H1 (cell line): ENCODE results near the gene S100A11. TPM values are rescaled to one million over a fixed set of nuclear protein-coding genes. Genes with fewer than 3 reads are reported as not detected.

Experiments
- CTCF ChIA-PET: fragments of 300-600 bp; sonication (Branson Sonifier 250); formaldehyde crosslinking; loops from one replicate; lab custom pipeline; 2021; ENCODE audit not compliant: partially characterized antibody; lab: Charles Lee
- POLR2A ChIA-PET: fragments of 300-600 bp; sonication (Branson Sonifier 250); formaldehyde crosslinking; loops from one replicate; lab custom pipeline; 2021; ENCODE audit warnings: inconsistent platforms; ENCODE audit not compliant: partially characterized antibody; lab: Charles Lee
- DNase-seq, 2 experiments: peaks; one replicate each; pipeline versions ENCODE4 v3.0.0 to v3.0.0-alpha.2; 2010 to 2022; ENCODE audit warnings: low spot score in 2 of 2, low read depth in 1 of 2, mixed read lengths in 1 of 2
- FAIRE-seq: peaks from 2 replicates; lab custom pipeline; 2011; peaks lifted over from hg19 to GRCh38; lab: Jason Lieb, UNC
- H2AFZ ChIP-seq: 2 replicates; pipeline ENCODE4 v1.8.1; 2012; ENCODE audit warnings: low read length, inconsistent platforms
- H2AK5ac ChIP-seq: 2 replicates; pipeline ENCODE4 v1.6.1; 2013; ENCODE audit warnings: low read depth, low read length
- H2BK120ac ChIP-seq: replicated peaks from 2 replicates; pipeline ENCODE3; 2013; ENCODE audit warnings: low read depth, low read length, inconsistent platforms
- H2BK12ac ChIP-seq: 2 replicates; pipeline ENCODE4 v1.6.1; 2013; ENCODE audit warnings: low read depth, low read length
- H2BK15ac ChIP-seq: 2 replicates; pipeline ENCODE4 v1.6.1; 2013; ENCODE audit warnings: low read length
- H2BK20ac ChIP-seq: 2 replicates; pipeline ENCODE4 v1.6.1; 2013; ENCODE audit warnings: low read length
- H2BK5ac ChIP-seq: 2 replicates; pipeline ENCODE4 v1.6.1; 2013; ENCODE audit warnings: low read depth, low read length
- H3K14ac ChIP-seq: 2 replicates; pipeline ENCODE4 v1.6.1; 2013; ENCODE audit warnings: inconsistent platforms; ENCODE audit not compliant: insufficient read length
- H3K18ac ChIP-seq: 2 replicates; pipeline ENCODE4 v1.6.1; 2013; ENCODE audit warnings: low read length; ENCODE audit errors: extremely low read depth
- H3K23ac ChIP-seq: 2 replicates; pipeline ENCODE4 v1.6.1; 2013; ENCODE audit warnings: inconsistent platforms; ENCODE audit not compliant: insufficient read length
- H3K23me2 ChIP-seq: 2 replicates; pipeline ENCODE4 v1.6.1; 2013; ENCODE audit warnings: low read depth, low read length
- H3K27ac ChIP-seq: 2 replicates; pipeline ENCODE4 v1.6.1; 2011; ENCODE audit warnings: low read depth, low read length, inconsistent platforms
- H3K27me3 ChIP-seq, 4 experiments: replicated peaks in 1 of 4; 1 replicate in 1 of 4; 2 replicates in 3 of 4; pipeline versions ENCODE4 v1.6.1 to v1.8.1; 2011 to 2013; ENCODE audit warnings: low read length in 3 of 4, mild to moderate bottlenecking in 3 of 4, inconsistent platforms in 2 of 4, mixed read lengths in 2 of 4, moderate library complexity in 1 of 4; ENCODE audit not compliant: control insufficient read depth in 3 of 4, insufficient read depth in 3 of 4; ENCODE audit errors: extremely low read depth in 1 of 4
- H3K36me3 ChIP-seq, 4 experiments: 2 replicates each; pipeline versions ENCODE4 v1.6.1 to v1.8.1; 2011 to 2013; ENCODE audit warnings: mild to moderate bottlenecking in 4 of 4, low read length in 3 of 4, moderate library complexity in 2 of 4, control low read depth in 1 of 4, inconsistent platforms in 1 of 4; ENCODE audit not compliant: insufficient read depth in 4 of 4, control insufficient read depth in 2 of 4
- H3K4ac ChIP-seq: replicated peaks from 2 replicates; pipeline ENCODE3; 2013; ENCODE audit warnings: low read length, low read depth, mixed read lengths, inconsistent platforms; ENCODE audit not compliant: insufficient read length
- H3K4me1 ChIP-seq, 4 experiments: replicated peaks in 1 of 4; 1 replicate in 1 of 4; 2 replicates in 3 of 4; pipeline versions ENCODE4 v1.6.1 to v1.8.1; 2011 to 2013; ENCODE audit warnings: low read length in 3 of 4, inconsistent platforms in 2 of 4, mixed read lengths in 1 of 4; ENCODE audit not compliant: insufficient read depth in 4 of 4, control insufficient read depth in 3 of 4
- H3K4me2 ChIP-seq, 2 experiments: 2 replicates each; pipeline versions ENCODE4 v1.6.1 to v1.8.1; 2011 to 2013; ENCODE audit warnings: low read depth in 2 of 2, low read length in 2 of 2, control low read depth in 1 of 2, inconsistent platforms in 1 of 2, mild to moderate bottlenecking in 1 of 2; ENCODE audit not compliant: insufficient read depth in 1 of 2
- H3K4me3 ChIP-seq, 4 experiments: fragments of 200-600, 300-600 bp in 1 of 4; sonication (generic), shearing (Covaris generic), sonication (Bioruptor Twin) in 1 of 4; 2 replicates each; pipeline versions ENCODE4 v1.5.1 to v1.8.1; 2011 to 2016; ENCODE audit warnings: low read length in 4 of 4, low read depth in 3 of 4, control low read depth in 2 of 4, inconsistent platforms in 2 of 4, mild to moderate bottlenecking in 2 of 4, mixed read lengths in 1 of 4, moderate library complexity in 1 of 4; ENCODE audit not compliant: insufficient read depth in 2 of 4; ENCODE audit errors: extremely low read depth in 1 of 4
- H3K56ac ChIP-seq: replicated peaks from 2 replicates; pipeline ENCODE3; 2013; ENCODE audit warnings: low read depth, mild to moderate bottlenecking, mixed read lengths, low read length, inconsistent platforms; ENCODE audit not compliant: insufficient read length
- H3K79me1 ChIP-seq: 2 replicates; pipeline ENCODE4 v1.6.1; 2013; ENCODE audit warnings: low read depth, low read length, control low read depth
- H3K79me2 ChIP-seq, 2 experiments: 2 replicates each; pipeline versions ENCODE4 v1.6.1 to v1.8.1; 2012 to 2013; ENCODE audit warnings: low read length in 2 of 2, mild to moderate bottlenecking in 2 of 2, inconsistent platforms in 1 of 2; ENCODE audit not compliant: insufficient read depth in 2 of 2, control insufficient read depth in 1 of 2
- H3K9ac ChIP-seq, 4 experiments: replicated peaks in 1 of 4; 1 replicate in 1 of 4; 2 replicates in 3 of 4; pipeline versions ENCODE4 v1.6.1 to v1.8.1; 2011 to 2013; ENCODE audit warnings: low read depth in 3 of 4, low read length in 3 of 4, control low read depth in 2 of 4, mild to moderate bottlenecking in 2 of 4, moderate library complexity in 2 of 4, inconsistent platforms in 1 of 4; ENCODE audit errors: extremely low read depth in 1 of 4
- H3K9me3 ChIP-seq, 2 experiments: 2 replicates each; pipeline versions ENCODE4 v1.6.1 to v1.8.1; 2012 to 2013; ENCODE audit warnings: mild to moderate bottlenecking in 2 of 2, moderate library complexity in 2 of 2, control low read depth in 1 of 2, inconsistent platforms in 1 of 2, low read depth in 1 of 2, low read length in 1 of 2, mixed read lengths in 1 of 2; ENCODE audit not compliant: insufficient read depth in 2 of 2
- H4K20me1 ChIP-seq, 2 experiments: replicated peaks in 1 of 2; 2 replicates each; pipeline versions ENCODE3 to v1.8.1; 2011 to 2013; ENCODE audit warnings: inconsistent platforms in 2 of 2, low read length in 2 of 2, mild to moderate bottlenecking in 1 of 2; ENCODE audit not compliant: insufficient read depth in 2 of 2, control insufficient read depth in 1 of 2
- H4K5ac ChIP-seq: 2 replicates; pipeline ENCODE4 v1.6.1; 2013; ENCODE audit warnings: low read length, low read depth, mixed read lengths, inconsistent platforms; ENCODE audit not compliant: insufficient read length
- H4K8ac ChIP-seq: 2 replicates; pipeline ENCODE4 v1.8.0; 2013; ENCODE audit warnings: mild to moderate bottlenecking, moderate library complexity, low read length, inconsistent platforms; ENCODE audit not compliant: insufficient read depth; ENCODE audit errors: extremely low read depth
- H4K91ac ChIP-seq: replicated peaks from 2 replicates; pipeline ENCODE3; 2013; ENCODE audit warnings: low read length, mixed read lengths, inconsistent platforms; ENCODE audit not compliant: insufficient read length
- BACH1 ChIP-seq: IDR thresholded peaks from 2 replicates; pipeline ENCODE4 v1.6.1; 2012; ENCODE audit warnings: low read length, improper control_type of control experiment
- BRCA1 ChIP-seq: IDR thresholded peaks from 2 replicates; pipeline ENCODE4 v1.6.1; 2012; ENCODE audit warnings: low read depth, low read length, improper control_type of control experiment
- CREB1 ChIP-seq: IDR thresholded peaks from 2 replicates; pipeline ENCODE4 v1.6.1; 2012; ENCODE audit warnings: inconsistent platforms
- CTBP2 ChIP-seq: IDR thresholded peaks from 2 replicates; pipeline ENCODE4 v1.7.0; 2011; ENCODE audit warnings: borderline replicate concordance, mild to moderate bottlenecking, moderate library complexity, mixed read lengths, low read length; ENCODE audit not compliant: insufficient read depth, insufficient read length
- EZH2 ChIP-seq: fragments of 200-600 bp; sonication (generic); IDR thresholded peaks from 2 replicates; pipeline ENCODE4 v1.7.1; 2012; ENCODE audit warnings: low read depth, mild to moderate bottlenecking, moderate library complexity, low read length, inconsistent platforms; ENCODE audit not compliant: severe bottlenecking
- KDM1A ChIP-seq: fragments of 200-600, 300-600 bp; sonication (generic); IDR thresholded peaks from 2 replicates; pipeline ENCODE4 v1.7.1; 2016; ENCODE audit warnings: mild to moderate bottlenecking, low read length, borderline replicate concordance
- KDM5A ChIP-seq: fragments of 200-600 bp; IDR thresholded peaks from 2 replicates; pipeline ENCODE4 v1.7.1; 2012; ENCODE audit warnings: mild to moderate bottlenecking, low read length, inconsistent platforms, mixed read lengths
- NRF1 ChIP-seq: IDR thresholded peaks from 2 replicates; pipeline ENCODE4 v1.6.1; 2011; ENCODE audit warnings: mild to moderate bottlenecking, low read depth, low read length, improper control_type of control experiment
- RBBP5 ChIP-seq: IDR thresholded peaks from 2 replicates; pipeline ENCODE4 v1.7.1; 2012; ENCODE audit warnings: low read depth, mild to moderate bottlenecking, inconsistent platforms, low read length, moderate library complexity, borderline replicate concordance
- TAF1 ChIP-seq: IDR thresholded peaks from 2 replicates; pipeline ENCODE4 v1.6.1; 2011; ENCODE audit warnings: mild to moderate bottlenecking, low read depth, low read length
- WGBS, 2 experiments: shearing (Covaris generic) in 1 of 2; methylation state at CpG; one replicate each; pipeline versions ENCODE4 v1.1.6 to v1.1.7; 2013 to 2015; ENCODE audit warnings: low lambda C conversion rate in 2 of 2, mixed read lengths in 2 of 2, inconsistent platforms in 1 of 2, low coverage in 1 of 2, missing lambda C conversion rate in 1 of 2; ENCODE audit not compliant: insufficient replicate concordance in 2 of 2, insufficient coverage in 1 of 2, insufficient read length in 1 of 2; ENCODE audit errors: extremely low coverage in 1 of 2, missing lambda C conversion rate in 1 of 2; 5-methylcytosine and 5-hydroxymethylcytosine counted together
- polyA plus RNA-seq, 7 experiments: library from polyadenylated mRNA; depleted of rRNA in 3 of 7; stranded (reverse) in 5 of 7; unstranded in 2 of 7; fragments of >200 nt in 5 of 7; fragments of 200-250 nt in 2 of 7; gene quantifications; 1 replicate in 5 of 7; 2 replicates in 1 of 7; 4 replicates in 1 of 7; pipeline versions ENCODE4 v1.2.1 to v1.2.3, GENCODE V29; 2011 to 2013; ENCODE audit warnings: missing spikeins in 2 of 7, mixed read lengths in 2 of 7
- total RNA-seq: library from RNA; stranded (reverse); fragmentation: NEBNext Ultra II Directional; extraction: Animal tissue kit (Norgen Biotek cat#: 25700); gene quantifications from 2 replicates; pipeline ENCODE4 v1.2.1, GENCODE V29; 2021
- TF ChIP-seq, protein P1 (sequence below), 3 experiments: IDR thresholded peaks; 1 replicate in 2 of 3; 2 replicates in 1 of 3; pipeline versions ENCODE4 v1.5.1 to v1.6.1; 2011; ENCODE audit warnings: low read length in 3 of 3, mild to moderate bottlenecking in 3 of 3, inconsistent platforms in 2 of 3, low read depth in 1 of 3, moderate library complexity in 1 of 3; ENCODE audit not compliant: insufficient read depth in 1 of 3; ENCODE audit errors: control extremely low read depth in 1 of 3

The S100A11 gene
- total and polyA plus RNA-seq, 2 of the 8 experiments (the other 6 are each of a cell fraction or from before 2014, with no cell fraction given), result 120 to 343 TPM

GRCh38 chr1:151984313-151984956 is 52.4 kb downstream of the S100A11 start:
- Histone ChIP-seq H3K4me2 (no peak overlapping the region), H2AK5ac (no peak overlapping the region), H2BK120ac (no peak overlapping the region), H4K8ac (no peak overlapping the region), H4K20me1 (peaks cover 0 to 2% of the 10 kb centered on the region in 2 experiments), H2AFZ (no peak overlapping the region), H2BK15ac (no peak overlapping the region), H3K23ac (no peak overlapping the region), H3K9ac (no peak overlapping the region), H3K18ac (no peak overlapping the region), H4K91ac (no peak overlapping the region), H3K27me3 (no peaks in the 10 kb centered on the region), H2BK12ac (no peak overlapping the region), H3K9me3 (no peaks in the 10 kb centered on the region), H3K56ac (no peak overlapping the region), H3K4ac (no peak overlapping the region), H3K36me3 (peaks cover 5 to 35% (median 23%) of the 10 kb centered on the region in 4 experiments; a peak in 6 of 8 replicates), H3K14ac (no peak overlapping the region), H3K4me3 (no peak overlapping the region), H3K79me1 (peaks cover 4% of the 10 kb centered on the region), H4K5ac (no peak overlapping the region), H3K4me1 (peaks cover 0 to 5% (median 1%) of the 10 kb centered on the region in 4 experiments; a peak in 4 of 7 replicates), H2BK20ac (no peak overlapping the region), H2BK5ac (no peak overlapping the region), H3K27ac (no peak overlapping the region), H3K79me2 (peaks cover 0 to 19% of the 10 kb centered on the region in 2 experiments; a peak in 2 of 4 replicates), H3K23me2 (no peaks in the 10 kb centered on the region)
- no peak for TF ChIP-seq RBBP5
- TF ChIP-seq EZH2, result no peak
- TF ChIP-seq KDM5A, result no peak
- TF ChIP-seq CREB1, result no peak
- TF ChIP-seq KDM1A, result no peak
- TF ChIP-seq CTBP2, result no peak
- no peak for TF ChIP-seq BRCA1
- TF ChIP-seq, protein P1, sequence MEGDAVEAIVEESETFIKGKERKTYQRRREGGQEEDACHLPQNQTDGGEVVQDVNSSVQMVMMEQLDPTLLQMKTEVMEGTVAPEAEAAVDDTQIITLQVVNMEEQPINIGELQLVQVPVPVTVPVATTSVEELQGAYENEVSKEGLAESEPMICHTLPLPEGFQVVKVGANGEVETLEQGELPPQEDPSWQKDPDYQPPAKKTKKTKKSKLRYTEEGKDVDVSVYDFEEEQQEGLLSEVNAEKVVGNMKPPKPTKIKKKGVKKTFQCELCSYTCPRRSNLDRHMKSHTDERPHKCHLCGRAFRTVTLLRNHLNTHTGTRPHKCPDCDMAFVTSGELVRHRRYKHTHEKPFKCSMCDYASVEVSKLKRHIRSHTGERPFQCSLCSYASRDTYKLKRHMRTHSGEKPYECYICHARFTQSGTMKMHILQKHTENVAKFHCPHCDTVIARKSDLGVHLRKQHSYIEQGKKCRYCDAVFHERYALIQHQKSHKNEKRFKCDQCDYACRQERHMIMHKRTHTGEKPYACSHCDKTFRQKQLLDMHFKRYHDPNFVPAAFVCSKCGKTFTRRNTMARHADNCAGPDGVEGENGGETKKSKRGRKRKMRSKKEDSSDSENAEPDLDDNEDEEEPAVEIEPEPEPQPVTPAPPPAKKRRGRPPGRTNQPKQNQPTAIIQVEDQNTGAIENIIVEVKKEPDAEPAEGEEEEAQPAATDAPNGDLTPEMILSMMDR (IDR thresholded peaks at IDR 0.05; ENCODE audit: control extremely low read depth in 1 of 3, insufficient read depth in 1 of 3, low read depth in 1 of 3, low read length in 3 of 3), result no peak
- TF ChIP-seq NRF1, result no peak
- no peak for TF ChIP-seq TAF1
- TF ChIP-seq BACH1, result no peak
- WGBS, 2 experiments, result 69% methylated on average over 1 of the region's 1 CpG; no CpG with 5 or more reads in 1 of the 2 experiments
- DNase-seq, result no peak
- ChIA-PET CTCF (interaction anchor here (1.2 to 31.0 kb wide), 4 partner anchors 2 to 51 kb away, joined by 3 to 553 read pairs (median 292); partner anchors contain the start of gene S100A10), POLR2A (no interaction called here)
- FAIRE-seq, result no peak
